ENCODE data around the gene AGO1.

- TF ChIP-seq MAZ (IDR thresholded peaks at IDR 0.05; ENCODE audit: borderline replicate concordance, low read depth, low read length) (no peak), ZFP36 (IDR thresholded peaks at IDR 0.05; ENCODE audit: borderline replicate concordance, partially characterized antibody) (no peak), POLR2A (IDR thresholded peaks at IDR 0.05; ENCODE audit: low read length) (no peak), CTCF (IDR thresholded peaks at IDR 0.05) (no peak), ZC3H11A (IDR thresholded peaks at IDR 0.05) (no peak), POLR2AphosphoS2 (conservative IDR thresholded peaks at IDR 0.05; ENCODE audit: low read length) (no peak)
Measured at GRCh38 chr1:35881850-35882273, 1.1 kb upstream of the AGO1 start.

Measured in A549 (cell line).